Astrocyte (in vitro differentiated cells and primary cell): ENCODE results near the gene IL2RA. TPM values are rescaled to one million over a fixed set of nuclear protein-coding genes. Genes with fewer than 3 reads are reported as not detected.

Experiments
- DNase-seq: peaks from one replicate; pipeline ENCODE4 v3.0.0-alpha.2; 2010; ENCODE audit warnings: low read depth
- FAIRE-seq: peaks from 2 replicates; lab custom pipeline; 2011; peaks lifted over from hg19 to GRCh38; lab: Jason Lieb, UNC
- H2AFZ ChIP-seq: 2 replicates; pipeline ENCODE4 v1.6.0; 2012; ENCODE audit warnings: low read depth, low read length, inconsistent platforms
- H3K27ac ChIP-seq: 2 replicates; pipeline ENCODE4 v1.5.1; 2011; ENCODE audit warnings: low read depth, low read length, inconsistent platforms
- H3K27me3 ChIP-seq: 2 replicates; pipeline ENCODE4 v1.6.0; 2011; ENCODE audit warnings: low read length, inconsistent platforms; ENCODE audit not compliant: insufficient read depth
- H3K36me3 ChIP-seq: 2 replicates; pipeline ENCODE4 v1.5.1; 2011; ENCODE audit warnings: low read length, inconsistent platforms; ENCODE audit not compliant: insufficient read depth
- H3K4me1 ChIP-seq: 2 replicates; pipeline ENCODE4 v1.5.1; 2011; ENCODE audit warnings: low read length, inconsistent platforms; ENCODE audit not compliant: insufficient read depth
- H3K4me2 ChIP-seq: 2 replicates; pipeline ENCODE4 v1.6.0; 2012; ENCODE audit warnings: low read length, inconsistent platforms
- H3K4me3 ChIP-seq: 2 replicates; pipeline ENCODE4 v1.5.1; 2011; ENCODE audit warnings: low read depth, mild to moderate bottlenecking, low read length, inconsistent platforms; ENCODE audit not compliant: insufficient read depth
- H3K79me2 ChIP-seq: 2 replicates; pipeline ENCODE4 v1.6.0; 2012; ENCODE audit warnings: mild to moderate bottlenecking, low read length, inconsistent platforms; ENCODE audit not compliant: insufficient read depth
- H3K9ac ChIP-seq: 2 replicates; pipeline ENCODE4 v1.6.0; 2012; ENCODE audit warnings: mild to moderate bottlenecking, low read length, inconsistent platforms
- H3K9me3 ChIP-seq: 2 replicates; pipeline ENCODE4 v1.5.1; 2012; ENCODE audit warnings: low read depth, mild to moderate bottlenecking, low read length, inconsistent platforms; ENCODE audit not compliant: insufficient read depth
- H4K20me1 ChIP-seq: 2 replicates; pipeline ENCODE4 v1.6.0; 2012; ENCODE audit warnings: low read length, inconsistent platforms; ENCODE audit not compliant: insufficient read depth
- H3K27ac Mint-ChIP-seq: one replicate; pipeline ENCODE4 v1.8.0; 2021; ENCODE audit warnings: mild to moderate bottlenecking, mixed read lengths; ENCODE audit not compliant: unreplicated experiment
- H3K27me3 Mint-ChIP-seq: one replicate; pipeline ENCODE4 v1.8.0; 2021; ENCODE audit warnings: low read depth, mixed read lengths; ENCODE audit not compliant: unreplicated experiment
- H3K36me3 Mint-ChIP-seq: one replicate; pipeline ENCODE4 v1.8.0; 2021; ENCODE audit warnings: low read depth, mixed read lengths; ENCODE audit not compliant: unreplicated experiment
- H3K4me1 Mint-ChIP-seq: one replicate; pipeline ENCODE4 v1.8.0; 2021; ENCODE audit warnings: low read depth, mixed read lengths; ENCODE audit not compliant: unreplicated experiment
- H3K4me3 Mint-ChIP-seq: one replicate; pipeline ENCODE4 v1.8.0; 2021; ENCODE audit warnings: mild to moderate bottlenecking, moderate library complexity, mixed read lengths; ENCODE audit not compliant: unreplicated experiment
- H3K9me3 Mint-ChIP-seq: one replicate; pipeline ENCODE4 v1.8.0; 2021; ENCODE audit warnings: mild to moderate bottlenecking, mixed read lengths; ENCODE audit not compliant: unreplicated experiment
- EZH2 ChIP-seq: IDR thresholded peaks from 2 replicates; pipeline ENCODE4 v1.6.1; 2012; ENCODE audit warnings: mild to moderate bottlenecking, low read length, inconsistent platforms; ENCODE audit not compliant: insufficient read depth
- total RNA-seq: library from RNA; stranded (reverse); gene quantifications from 2 replicates; pipeline ENCODE4 v1.2.1, GENCODE V29; 2021
- TF ChIP-seq, protein P1 (sequence below): IDR thresholded peaks from 2 replicates; pipeline ENCODE4 v1.5.1; 2011; ENCODE audit warnings: low read depth, mild to moderate bottlenecking, inconsistent platforms, low read length, moderate library complexity; ENCODE audit not compliant: insufficient read depth

IL2RA gene
- total RNA-seq, 1 donor from 2014 or later = not detected

DNA sequence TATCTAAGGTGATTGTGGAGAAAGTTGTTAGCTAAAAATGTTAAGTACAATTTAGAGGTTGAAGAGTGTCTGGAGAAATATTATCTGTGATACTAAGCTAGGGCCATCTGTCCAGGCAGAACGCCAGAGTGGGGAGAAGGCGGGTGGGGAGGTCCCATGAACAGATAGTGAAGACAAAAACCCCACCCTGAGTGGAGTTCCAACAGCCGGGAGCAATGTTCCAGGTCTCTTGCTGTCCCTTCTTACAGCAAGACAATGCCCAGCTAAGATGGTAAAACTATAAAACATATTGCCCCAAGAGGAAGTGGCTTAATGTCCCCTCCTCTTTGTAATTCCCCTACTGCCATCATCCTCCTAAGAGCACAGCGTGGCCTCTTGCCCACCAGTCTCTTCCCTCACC is 74.4 kb downstream of the IL2RA start:
- TF ChIP-seq, protein P1, sequence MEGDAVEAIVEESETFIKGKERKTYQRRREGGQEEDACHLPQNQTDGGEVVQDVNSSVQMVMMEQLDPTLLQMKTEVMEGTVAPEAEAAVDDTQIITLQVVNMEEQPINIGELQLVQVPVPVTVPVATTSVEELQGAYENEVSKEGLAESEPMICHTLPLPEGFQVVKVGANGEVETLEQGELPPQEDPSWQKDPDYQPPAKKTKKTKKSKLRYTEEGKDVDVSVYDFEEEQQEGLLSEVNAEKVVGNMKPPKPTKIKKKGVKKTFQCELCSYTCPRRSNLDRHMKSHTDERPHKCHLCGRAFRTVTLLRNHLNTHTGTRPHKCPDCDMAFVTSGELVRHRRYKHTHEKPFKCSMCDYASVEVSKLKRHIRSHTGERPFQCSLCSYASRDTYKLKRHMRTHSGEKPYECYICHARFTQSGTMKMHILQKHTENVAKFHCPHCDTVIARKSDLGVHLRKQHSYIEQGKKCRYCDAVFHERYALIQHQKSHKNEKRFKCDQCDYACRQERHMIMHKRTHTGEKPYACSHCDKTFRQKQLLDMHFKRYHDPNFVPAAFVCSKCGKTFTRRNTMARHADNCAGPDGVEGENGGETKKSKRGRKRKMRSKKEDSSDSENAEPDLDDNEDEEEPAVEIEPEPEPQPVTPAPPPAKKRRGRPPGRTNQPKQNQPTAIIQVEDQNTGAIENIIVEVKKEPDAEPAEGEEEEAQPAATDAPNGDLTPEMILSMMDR = no peak
- TF ChIP-seq EZH2 = no peak
- H3K4me3 ChIP-seq = no peak overlapping the region
- Mint-ChIP-seq H3K9me3 (peaks cover 2% of the 10 kb centered on the region), H3K4me3 (no peak overlapping the region), H3K4me1 (no peaks in the 10 kb centered on the region), H3K27me3 (peaks cover 24% of the 10 kb centered on the region), H3K27ac (no peak overlapping the region), H3K36me3 (no peaks in the 10 kb centered on the region)
- H3K27me3 ChIP-seq = no peaks in the 10 kb centered on the region
- no peak overlapping the region for H2AFZ ChIP-seq
- H3K4me1 ChIP-seq = no peaks in the 10 kb centered on the region
- H3K79me2 ChIP-seq = no peaks in the 10 kb centered on the region
- H3K4me2 ChIP-seq = no peak overlapping the region
- no peaks in the 10 kb centered on the region for H4K20me1 ChIP-seq
- FAIRE-seq = no peak
- H3K9me3 ChIP-seq = no peaks in the 10 kb centered on the region
- no peaks in the 10 kb centered on the region for H3K36me3 ChIP-seq
- H3K9ac ChIP-seq = no peak overlapping the region
- no peak overlapping the region for H3K27ac ChIP-seq
- no peak for DNase-seq

DNA sequence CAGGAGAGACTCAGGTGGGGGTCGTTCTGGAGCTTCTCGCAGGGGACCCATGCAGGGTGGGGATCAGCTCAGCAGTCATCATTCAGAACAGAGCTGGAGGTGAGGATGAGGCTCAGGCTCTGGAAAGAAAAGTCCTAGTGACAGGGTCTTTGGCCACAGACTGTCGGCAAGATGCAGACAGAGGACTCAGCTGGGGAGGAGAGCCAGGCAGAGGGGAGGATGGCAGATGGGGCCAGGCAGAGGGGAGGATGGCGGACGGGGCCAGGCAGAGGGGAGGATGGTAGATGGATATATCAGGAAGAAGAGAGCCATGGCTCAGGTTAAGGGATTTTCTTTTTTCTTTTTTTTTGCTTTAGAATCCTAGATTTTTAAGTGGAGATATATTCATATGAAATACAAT is 77.1 kb downstream of the IL2RA start:
- H3K4me1 Mint-ChIP-seq = no peaks in the 10 kb centered on the region
- no peak for DNase-seq
- Histone ChIP-seq H3K27ac (no peak overlapping the region), H3K9ac (no peak overlapping the region), H3K36me3 (no peaks in the 10 kb centered on the region), H3K9me3 (no peaks in the 10 kb centered on the region), H3K4me2 (no peak overlapping the region), H3K4me1 (no peaks in the 10 kb centered on the region), H2AFZ (no peak overlapping the region), H3K27me3 (peaks cover 2% of the 10 kb centered on the region), H4K20me1 (no peaks in the 10 kb centered on the region), H3K79me2 (no peaks in the 10 kb centered on the region), H3K4me3 (no peak overlapping the region)
- peaks cover 36% of the 10 kb centered on the region for H3K27me3 Mint-ChIP-seq
- FAIRE-seq = no peak
- H3K4me3 Mint-ChIP-seq = no peak overlapping the region
- H3K36me3 Mint-ChIP-seq = no peaks in the 10 kb centered on the region
- no peak overlapping the region for H3K27ac Mint-ChIP-seq
- peaks cover 2% of the 10 kb centered on the region for H3K9me3 Mint-ChIP-seq
- TF ChIP-seq EZH2 = no peak
- TF ChIP-seq, protein P1 = no peak

DNA sequence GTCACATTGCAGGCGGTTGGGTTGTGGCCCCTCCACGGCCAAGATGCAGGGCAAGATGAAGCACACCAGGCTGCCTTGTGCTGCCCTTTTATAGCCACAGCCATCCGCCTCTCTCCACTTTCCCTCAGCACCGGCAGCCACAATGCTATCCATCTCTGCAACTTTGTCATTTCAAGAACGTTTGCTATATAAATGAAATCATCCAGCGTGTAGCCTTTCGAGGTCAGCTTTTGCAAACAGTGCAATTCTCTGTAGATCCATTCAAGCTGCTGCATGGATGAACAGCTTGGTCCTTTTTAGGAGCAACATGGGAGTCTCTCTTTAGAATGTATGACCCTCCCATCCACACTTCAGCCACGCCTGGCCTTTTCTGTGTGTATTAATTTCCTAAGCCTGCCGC is 78.4 kb downstream of the IL2RA start:
- Mint-ChIP-seq H3K36me3 (no peaks in the 10 kb centered on the region), H3K4me3 (no peak overlapping the region), H3K4me1 (no peaks in the 10 kb centered on the region), H3K27me3 (peaks cover 36% of the 10 kb centered on the region), H3K9me3 (peaks cover 2% of the 10 kb centered on the region), H3K27ac (no peak overlapping the region)
- H3K4me3 ChIP-seq = no peak overlapping the region
- no peaks in the 10 kb centered on the region for H3K36me3 ChIP-seq
- FAIRE-seq (no peak), DNase-seq (no peak)
- peaks cover 2% of the 10 kb centered on the region for H3K27me3 ChIP-seq
- H3K9ac ChIP-seq = no peak overlapping the region
- no peaks in the 10 kb centered on the region for H3K4me1 ChIP-seq
- no peak overlapping the region for H3K4me2 ChIP-seq
- no peak overlapping the region for H2AFZ ChIP-seq
- no peak overlapping the region for H3K27ac ChIP-seq
- no peaks in the 10 kb centered on the region for H3K79me2 ChIP-seq
- no peaks in the 10 kb centered on the region for H3K9me3 ChIP-seq
- H4K20me1 ChIP-seq = no peaks in the 10 kb centered on the region
- TF ChIP-seq, protein P1 = no peak
- no peak for TF ChIP-seq EZH2
